HEK293 (cell line): ENCODE results near the gene NCK2.

Experiments
- CTCF ChIA-PET: fragments of 350-600 bp; formaldehyde crosslinking; extraction: SDS; loops from one replicate; lab custom pipeline; 2021; ENCODE audit warnings: antibody characterized with exemption; lab: Yijun Ruan, JAX
- POLR2A ChIA-PET: fragments of 300-600 bp; formaldehyde crosslinking; extraction: SDS; loops from one replicate; lab custom pipeline; 2020; ENCODE audit warnings: antibody characterized with exemption, inconsistent platforms; lab: Yijun Ruan, JAX
- H3K27ac ChIP-seq: fragments of 200-500 bp; sonication (Bioruptor generic); 2 replicates; pipeline ENCODE4 v1.5.1; 2014; ENCODE audit warnings: low read depth, low read length, control low read depth, inconsistent platforms; ENCODE audit errors: extremely low read depth
- H3K36me3 ChIP-seq, 2 experiments: fragments of 200-500 bp in 1 of 2; sonication (Bioruptor generic) in 1 of 2; 1 replicate in 1 of 2; 2 replicates in 1 of 2; pipeline ENCODE4 v1.5.1; 2014 to 2017; ENCODE audit warnings: inconsistent platforms in 2 of 2, low read length in 2 of 2; ENCODE audit not compliant: control insufficient read depth in 2 of 2, insufficient read depth in 1 of 2
- H3K4me1 ChIP-seq: fragments of 200-500 bp; sonication (Bioruptor generic); 2 replicates; pipeline ENCODE4 v1.5.1; 2014; ENCODE audit warnings: mild to moderate bottlenecking, low read length, inconsistent platforms; ENCODE audit not compliant: control insufficient read depth, insufficient read depth
- H3K4me3 ChIP-seq: 2 replicates; pipeline ENCODE4 v1.5.1; 2011; ENCODE audit warnings: low read depth, mild to moderate bottlenecking, control low read depth, low read length, moderate library complexity
- H3K9me3 ChIP-seq: fragments of 200-500 bp; sonication (Bioruptor generic); 2 replicates; pipeline ENCODE4 v1.5.1; 2014; ENCODE audit warnings: low read depth, low read length, inconsistent platforms; ENCODE audit not compliant: control insufficient read depth, insufficient read depth
- EGR2 ChIP-seq: fragments of 450-650 bp; formaldehyde crosslinking; IDR thresholded peaks from 2 replicates; pipeline ENCODE4 v1.5.1; 2016; ENCODE audit warnings: low read depth, missing biosample characterization, missing genetic modification characterization
- RBAK ChIP-seq: fragments of 450-650 bp; formaldehyde crosslinking; IDR thresholded peaks from 2 replicates; pipeline ENCODE4 v1.5.1; 2016; ENCODE audit warnings: missing biosample characterization, missing genetic modification characterization
- TCF7L2 ChIP-seq: IDR thresholded peaks from 2 replicates; pipeline ENCODE4 v1.6.1; 2011; ENCODE audit warnings: low read depth, mild to moderate bottlenecking, inconsistent platforms, low read length, moderate library complexity, borderline replicate concordance
- ZBTB48 ChIP-seq: fragments of 450-650 bp; formaldehyde crosslinking; IDR thresholded peaks from 2 replicates; pipeline ENCODE4 v1.5.1; 2016; ENCODE audit warnings: missing biosample characterization, missing genetic modification characterization
- ZNF16 ChIP-seq: fragments of 450-650 bp; formaldehyde crosslinking; IDR thresholded peaks from 2 replicates; pipeline ENCODE4 v1.5.1; 2016; ENCODE audit warnings: low read depth, missing biosample characterization, missing genetic modification characterization
- ZNF174 ChIP-seq: fragments of 450-650 bp; formaldehyde crosslinking; IDR thresholded peaks from 2 replicates; pipeline ENCODE4 v1.5.0; 2017; ENCODE audit warnings: missing biosample characterization, mild to moderate bottlenecking, missing genetic modification characterization
- ZNF23 ChIP-seq: fragments of 450-650 bp; formaldehyde crosslinking; IDR thresholded peaks from 2 replicates; pipeline ENCODE4 v1.5.1; 2016; ENCODE audit warnings: missing biosample characterization, missing genetic modification characterization, borderline replicate concordance
- ZNF274 ChIP-seq, 2 experiments: fragments of 200-500 bp in 1 of 2; fragments of 450-650 bp in 1 of 2; sonication (Bioruptor generic) in 1 of 2; formaldehyde crosslinking in 1 of 2; IDR thresholded peaks; 2 replicates each; pipeline versions ENCODE4 v1.5.1 to v1.6.1; 2014 to 2016; ENCODE audit warnings: borderline replicate concordance in 1 of 2, inconsistent platforms in 1 of 2, low read length in 1 of 2, missing biosample characterization in 1 of 2, missing genetic modification characterization in 1 of 2
- ZNF416 ChIP-seq: fragments of 450-650 bp; formaldehyde crosslinking; IDR thresholded peaks from 2 replicates; pipeline ENCODE4 v1.5.1; 2016; ENCODE audit warnings: missing biosample characterization, missing genetic modification characterization
- ZNF530 ChIP-seq: fragments of 450-650 bp; formaldehyde crosslinking; IDR thresholded peaks from 2 replicates; pipeline ENCODE4 v1.5.1; 2016; ENCODE audit warnings: low read depth, missing biosample characterization, missing genetic modification characterization
- ZNF558 ChIP-seq: fragments of 450-650 bp; formaldehyde crosslinking; IDR thresholded peaks from 2 replicates; pipeline ENCODE4 v1.5.1; 2016; ENCODE audit warnings: missing biosample characterization, missing genetic modification characterization
- ZNF560 ChIP-seq: fragments of 450-650 bp; formaldehyde crosslinking; IDR thresholded peaks from 2 replicates; pipeline ENCODE4 v1.5.1; 2017; ENCODE audit warnings: missing biosample characterization, missing genetic modification characterization, borderline replicate concordance
- ZNF777 ChIP-seq: fragments of 450-650 bp; formaldehyde crosslinking; IDR thresholded peaks from 2 replicates; pipeline ENCODE4 v1.5.1; 2017; ENCODE audit warnings: missing biosample characterization, missing genetic modification characterization, borderline replicate concordance
- TF ChIP-seq, protein P1 (sequence below): fragments of 450-650 bp; formaldehyde crosslinking; optimal IDR thresholded peaks from 2 replicates; pipeline ENCODE3; 2016; ENCODE audit warnings: missing biosample characterization, mild to moderate bottlenecking, missing genetic modification characterization
- TF ChIP-seq, protein P2 (sequence below): fragments of 450-650 bp; formaldehyde crosslinking; IDR thresholded peaks from 2 replicates; pipeline ENCODE4 v1.5.1; 2017; ENCODE audit warnings: missing biosample characterization, missing genetic modification characterization
- TF ChIP-seq, protein P3 (sequence below): fragments of 450-650 bp; formaldehyde crosslinking; IDR thresholded peaks from 2 replicates; pipeline ENCODE4 v1.5.1; 2017; ENCODE audit warnings: missing biosample characterization, missing genetic modification characterization
- TF ChIP-seq, protein P4 (sequence below): fragments of 450-650 bp; IDR thresholded peaks from 2 replicates; pipeline ENCODE4 v1.5.1; 2018; ENCODE audit warnings: missing biosample characterization, missing genetic modification characterization
- TF ChIP-seq, protein P5 (sequence below): fragments of 450-650 bp; formaldehyde crosslinking; IDR thresholded peaks from 2 replicates; pipeline ENCODE4 v1.5.1; 2016; ENCODE audit warnings: missing biosample characterization, missing genetic modification characterization, borderline replicate concordance

The NCK2 gene

DNA sequence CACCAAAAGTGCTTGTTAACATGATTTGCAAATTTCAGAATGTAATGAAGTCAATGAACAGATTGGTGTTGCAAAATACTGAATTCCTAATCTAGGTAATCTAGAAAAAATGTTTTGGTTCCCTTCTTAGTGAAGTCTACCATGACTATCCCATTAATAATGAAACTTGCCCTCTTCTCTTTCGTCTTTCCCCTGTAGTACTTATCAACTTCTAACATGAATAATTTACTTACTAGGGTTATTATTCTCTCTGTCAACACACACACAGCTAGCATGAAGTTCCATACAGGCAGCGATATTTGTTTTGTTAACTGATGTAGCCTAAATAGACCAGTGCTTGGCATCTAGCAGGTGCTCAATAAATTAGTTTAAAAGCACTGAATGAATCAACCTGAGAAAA lies 160.2 kb downstream of the NCK2 start:
- Histone ChIP-seq H3K9me3 (no peaks in the 10 kb centered on the region), H3K4me1 (no peaks in the 10 kb centered on the region), H3K4me3 (no peak overlapping the region), H3K27ac (no peak overlapping the region), H3K36me3 (no peaks in the 10 kb centered on the region)
- POLR2A ChIA-PET, result no interaction called here
- TF ChIP-seq ZBTB48 (tag by site-specific recombination) (no peak), ZNF560 (no peak), ZNF174 (tag by site-specific recombination) (no peak), EGR2 (tag by site-specific recombination) (no peak), TCF7L2 (no peak)
- TF ChIP-seq, protein P1, sequence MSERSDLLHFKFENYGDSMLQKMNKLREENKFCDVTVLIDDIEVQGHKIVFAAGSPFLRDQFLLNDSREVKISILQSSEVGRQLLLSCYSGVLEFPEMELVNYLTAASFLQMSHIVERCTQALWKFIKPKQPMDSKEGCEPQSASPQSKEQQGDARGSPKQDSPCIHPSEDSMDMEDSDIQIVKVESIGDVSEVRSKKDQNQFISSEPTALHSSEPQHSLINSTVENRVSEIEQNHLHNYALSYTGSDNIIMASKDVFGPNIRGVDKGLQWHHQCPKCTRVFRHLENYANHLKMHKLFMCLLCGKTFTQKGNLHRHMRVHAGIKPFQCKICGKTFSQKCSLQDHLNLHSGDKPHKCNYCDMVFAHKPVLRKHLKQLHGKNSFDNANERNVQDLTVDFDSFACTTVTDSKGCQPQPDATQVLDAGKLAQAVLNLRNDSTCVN (tag by site-specific recombination), result no peak
- CTCF ChIA-PET, result no interaction called here

DNA sequence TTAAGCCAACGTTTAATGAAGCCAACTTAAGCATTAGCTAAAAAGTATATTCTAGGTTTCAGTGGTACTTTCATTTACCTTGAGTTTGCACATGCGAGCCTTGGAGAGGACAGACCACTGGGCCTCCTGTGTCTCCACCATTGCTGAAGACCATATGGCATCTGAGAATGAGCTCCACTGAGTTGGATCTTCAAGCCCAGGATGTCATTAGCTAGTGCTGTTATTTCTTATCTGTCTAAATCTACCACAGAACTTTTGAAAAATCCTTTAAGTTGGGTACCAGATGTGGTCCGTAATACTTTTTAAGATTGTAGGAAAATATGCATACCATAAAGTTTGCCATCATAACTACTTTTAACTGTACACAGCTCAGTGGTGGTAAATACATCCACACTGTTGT lies 161.8 kb downstream of the NCK2 start:
- no peak overlapping the region for H3K27ac ChIP-seq
- no peaks in the 10 kb centered on the region for H3K9me3 ChIP-seq
- no peaks in the 10 kb centered on the region for H3K36me3 ChIP-seq
- no peaks in the 10 kb centered on the region for H3K4me1 ChIP-seq
- ChIA-PET CTCF (no interaction called here), POLR2A (no interaction called here)
- no peak overlapping the region for H3K4me3 ChIP-seq
- TF ChIP-seq ZNF558 (tag by site-specific recombination), result no peak
- TF ChIP-seq ZNF777 (tag by site-specific recombination), result no peak
- no peak for TF ChIP-seq ZNF530
- TF ChIP-seq RBAK (tag by site-specific recombination), result no peak
- no peak for TF ChIP-seq ZNF16 (tag by site-specific recombination)
- no peak for TF ChIP-seq ZNF416 (tag by site-specific recombination)
- TF ChIP-seq ZNF23, result no peak
- TF ChIP-seq, protein P2, sequence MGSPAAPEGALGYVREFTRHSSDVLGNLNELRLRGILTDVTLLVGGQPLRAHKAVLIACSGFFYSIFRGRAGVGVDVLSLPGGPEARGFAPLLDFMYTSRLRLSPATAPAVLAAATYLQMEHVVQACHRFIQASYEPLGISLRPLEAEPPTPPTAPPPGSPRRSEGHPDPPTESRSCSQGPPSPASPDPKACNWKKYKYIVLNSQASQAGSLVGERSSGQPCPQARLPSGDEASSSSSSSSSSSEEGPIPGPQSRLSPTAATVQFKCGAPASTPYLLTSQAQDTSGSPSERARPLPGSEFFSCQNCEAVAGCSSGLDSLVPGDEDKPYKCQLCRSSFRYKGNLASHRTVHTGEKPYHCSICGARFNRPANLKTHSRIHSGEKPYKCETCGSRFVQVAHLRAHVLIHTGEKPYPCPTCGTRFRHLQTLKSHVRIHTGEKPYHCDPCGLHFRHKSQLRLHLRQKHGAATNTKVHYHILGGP (tag by site-specific recombination), result no peak
- TF ChIP-seq, protein P3, sequence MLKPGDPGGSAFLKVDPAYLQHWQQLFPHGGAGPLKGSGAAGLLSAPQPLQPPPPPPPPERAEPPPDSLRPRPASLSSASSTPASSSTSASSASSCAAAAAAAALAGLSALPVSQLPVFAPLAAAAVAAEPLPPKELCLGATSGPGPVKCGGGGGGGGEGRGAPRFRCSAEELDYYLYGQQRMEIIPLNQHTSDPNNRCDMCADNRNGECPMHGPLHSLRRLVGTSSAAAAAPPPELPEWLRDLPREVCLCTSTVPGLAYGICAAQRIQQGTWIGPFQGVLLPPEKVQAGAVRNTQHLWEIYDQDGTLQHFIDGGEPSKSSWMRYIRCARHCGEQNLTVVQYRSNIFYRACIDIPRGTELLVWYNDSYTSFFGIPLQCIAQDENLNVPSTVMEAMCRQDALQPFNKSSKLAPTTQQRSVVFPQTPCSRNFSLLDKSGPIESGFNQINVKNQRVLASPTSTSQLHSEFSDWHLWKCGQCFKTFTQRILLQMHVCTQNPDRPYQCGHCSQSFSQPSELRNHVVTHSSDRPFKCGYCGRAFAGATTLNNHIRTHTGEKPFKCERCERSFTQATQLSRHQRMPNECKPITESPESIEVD (tag by site-specific recombination), result no peak
- no peak for TF ChIP-seq ZNF274 (IDR thresholded peaks at IDR 0.05; ENCODE audit: low read length)
- no peak for TF ChIP-seq ZNF274 (tag by site-specific recombination; IDR thresholded peaks at IDR 0.05; ENCODE audit: borderline replicate concordance)
- TF ChIP-seq, protein P4, sequence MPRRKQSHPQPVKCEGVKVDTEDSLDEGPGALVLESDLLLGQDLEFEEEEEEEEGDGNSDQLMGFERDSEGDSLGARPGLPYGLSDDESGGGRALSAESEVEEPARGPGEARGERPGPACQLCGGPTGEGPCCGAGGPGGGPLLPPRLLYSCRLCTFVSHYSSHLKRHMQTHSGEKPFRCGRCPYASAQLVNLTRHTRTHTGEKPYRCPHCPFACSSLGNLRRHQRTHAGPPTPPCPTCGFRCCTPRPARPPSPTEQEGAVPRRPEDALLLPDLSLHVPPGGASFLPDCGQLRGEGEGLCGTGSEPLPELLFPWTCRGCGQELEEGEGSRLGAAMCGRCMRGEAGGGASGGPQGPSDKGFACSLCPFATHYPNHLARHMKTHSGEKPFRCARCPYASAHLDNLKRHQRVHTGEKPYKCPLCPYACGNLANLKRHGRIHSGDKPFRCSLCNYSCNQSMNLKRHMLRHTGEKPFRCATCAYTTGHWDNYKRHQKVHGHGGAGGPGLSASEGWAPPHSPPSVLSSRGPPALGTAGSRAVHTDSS (tag by site-specific recombination), result no peak
- TF ChIP-seq, protein P5, sequence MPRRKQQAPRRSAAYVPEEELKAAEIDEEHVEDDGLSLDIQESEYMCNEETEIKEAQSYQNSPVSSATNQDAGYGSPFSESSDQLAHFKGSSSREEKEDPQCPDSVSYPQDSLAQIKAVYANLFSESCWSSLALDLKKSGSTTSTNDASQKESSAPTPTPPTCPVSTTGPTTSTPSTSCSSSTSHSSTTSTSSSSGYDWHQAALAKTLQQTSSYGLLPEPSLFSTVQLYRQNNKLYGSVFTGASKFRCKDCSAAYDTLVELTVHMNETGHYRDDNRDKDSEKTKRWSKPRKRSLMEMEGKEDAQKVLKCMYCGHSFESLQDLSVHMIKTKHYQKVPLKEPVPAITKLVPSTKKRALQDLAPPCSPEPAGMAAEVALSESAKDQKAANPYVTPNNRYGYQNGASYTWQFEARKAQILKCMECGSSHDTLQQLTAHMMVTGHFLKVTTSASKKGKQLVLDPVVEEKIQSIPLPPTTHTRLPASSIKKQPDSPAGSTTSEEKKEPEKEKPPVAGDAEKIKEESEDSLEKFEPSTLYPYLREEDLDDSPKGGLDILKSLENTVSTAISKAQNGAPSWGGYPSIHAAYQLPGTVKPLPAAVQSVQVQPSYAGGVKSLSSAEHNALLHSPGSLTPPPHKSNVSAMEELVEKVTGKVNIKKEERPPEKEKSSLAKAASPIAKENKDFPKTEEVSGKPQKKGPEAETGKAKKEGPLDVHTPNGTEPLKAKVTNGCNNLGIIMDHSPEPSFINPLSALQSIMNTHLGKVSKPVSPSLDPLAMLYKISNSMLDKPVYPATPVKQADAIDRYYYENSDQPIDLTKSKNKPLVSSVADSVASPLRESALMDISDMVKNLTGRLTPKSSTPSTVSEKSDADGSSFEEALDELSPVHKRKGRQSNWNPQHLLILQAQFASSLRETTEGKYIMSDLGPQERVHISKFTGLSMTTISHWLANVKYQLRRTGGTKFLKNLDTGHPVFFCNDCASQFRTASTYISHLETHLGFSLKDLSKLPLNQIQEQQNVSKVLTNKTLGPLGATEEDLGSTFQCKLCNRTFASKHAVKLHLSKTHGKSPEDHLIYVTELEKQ (tag by site-specific recombination), result no peak
